ENCODE data around the gene NDUFV3.
"Not testable (repeated sequence)": the region's sequence is repeated elsewhere in the genome, so short reads cannot be mapped to it uniquely, and the experiment has no call there.

NDUFV3 gene

GRCh38 chr21:42892931-42893755 lies at the start of gene NDUFV3:
NDUFV3 (plus strand) TSS chr21:42893309; CDS start chr21:42893334, 25 bp downstream.
- peak; percentile 97 for ATAC-seq

GRCh38 chr21:42844411-42845113 lies 48.5 kb upstream of the NDUFV3 start:
- no peak for ATAC-seq

- ATAC-seq, result no peak
Measured at GRCh38 chr21:42845296-42845965, 47.7 kb upstream of the NDUFV3 start.

GRCh38 chr21:42846221-42846620 lies 46.9 kb upstream of the NDUFV3 start:
- ATAC-seq, result no peak

- no peak for ATAC-seq
Measured at GRCh38 chr21:42847051-42847707, 45.9 kb upstream of the NDUFV3 start.

- no peak for ATAC-seq
Measured at GRCh38 chr21:42847726-42848125, 45.4 kb upstream of the NDUFV3 start.

GRCh38 chr21:42848144-42848931 lies 44.8 kb upstream of the NDUFV3 start:
- ATAC-seq, result not testable (repeated sequence)

- ATAC-seq, result no peak
Measured at GRCh38 chr21:42848932-42849758, 44.0 kb upstream of the NDUFV3 start.

- no peak for ATAC-seq
Measured at GRCh38 chr21:42849759-42850412, 43.2 kb upstream of the NDUFV3 start.

- ATAC-seq, result no peak
Measured at GRCh38 chr21:42850463-42850862, 42.6 kb upstream of the NDUFV3 start.

GRCh38 chr21:42850866-42851391 lies 42.2 kb upstream of the NDUFV3 start:
- ATAC-seq, result peak in 1 of 2 donors; percentile 44

- no peak for ATAC-seq
Measured at GRCh38 chr21:42851812-42852665, 41.1 kb upstream of the NDUFV3 start.

- no peak for ATAC-seq
Measured at GRCh38 chr21:42852925-42853570, 40.1 kb upstream of the NDUFV3 start.

- ATAC-seq, result no peak
Measured at GRCh38 chr21:42853621-42854020, 39.5 kb upstream of the NDUFV3 start.

- ATAC-seq, result no peak
Measured at GRCh38 chr21:42854246-42855010, 38.7 kb upstream of the NDUFV3 start.

- no peak for ATAC-seq
Measured at GRCh38 chr21:42855171-42855936, 37.8 kb upstream of the NDUFV3 start.

- ATAC-seq, result no peak
Measured at GRCh38 chr21:42855937-42856335, 37.2 kb upstream of the NDUFV3 start.
